HepG2 (cell line): Measurements from ENCODE around the gene MOBP. TPM values are rescaled to one million over a fixed set of nuclear protein-coding genes. Genes with fewer than 3 reads are reported as not detected.

Source experiments
- ATAC-seq: fragments of 200-7000 bp; cut with Tn5 transposase; 3 replicates; pipeline ENCODE4 v1.9.1; 2020; ENCODE audit warnings: mild to moderate bottlenecking, moderate library complexity
- BruUV-seq: library from RNA; stranded (reverse); fragments of 400-500 nt; replicated peaks from 2 replicates; lab custom pipeline; 2021; lab: Mats Ljungman, UMichigan
- CTCF ChIA-PET: fragments of 300-600 bp; formaldehyde crosslinking; extraction: SDS; loops from one replicate; lab custom pipeline; 2021; ENCODE audit warnings: low total read pairs, inconsistent platforms, low intra/inter-chr PET ratio; lab: Yijun Ruan, JAX
- POLR2A ChIA-PET: fragments of 350-600 bp; sonication (Branson Sonifier 250); formaldehyde crosslinking; loops from one replicate; lab custom pipeline; 2020; ENCODE audit warnings: antibody characterized with exemption, inconsistent platforms; lab: Yijun Ruan, JAX
- DNase-seq: peaks from one replicate; pipeline ENCODE4 v3.0.0-alpha.2; 2015; ENCODE audit warnings: low spot score
- FAIRE-seq: peaks from 3 replicates; lab custom pipeline; 2011; peaks lifted over from hg19 to GRCh38; lab: Jason Lieb, UNC
- H2AFZ ChIP-seq: one replicate; pipeline ENCODE4 v1.6.1; 2011; ENCODE audit warnings: low read length, inconsistent platforms
- H3K27ac ChIP-seq: fragments of 300-600 bp; 3 replicates; pipeline ENCODE4 v1.8.0; 2011; ENCODE audit warnings: mixed run types, mild to moderate bottlenecking, mixed read lengths, low read length, inconsistent platforms; ENCODE audit not compliant: insufficient read depth; ENCODE audit errors: extremely low read length
- H3K27me3 ChIP-seq, 2 experiments: fragments of 200-600 bp in 1 of 2; 2 replicates in 1 of 2; 3 replicates in 1 of 2; pipeline versions ENCODE4 v1.6.0 to v1.8.0; 2011; ENCODE audit warnings: low read length in 2 of 2, mild to moderate bottlenecking in 2 of 2, moderate library complexity in 2 of 2, inconsistent platforms in 1 of 2; ENCODE audit not compliant: insufficient read depth in 2 of 2, control insufficient read depth in 1 of 2
- H3K36me3 ChIP-seq, 2 experiments: fragments of 200-600 bp in 1 of 2; replicated peaks in 1 of 2; 2 replicates in 1 of 2; 3 replicates in 1 of 2; pipeline versions ENCODE4 v1.5.1 to v1.8.0; 2011; ENCODE audit warnings: low read length in 2 of 2, inconsistent platforms in 1 of 2; ENCODE audit not compliant: insufficient read depth in 2 of 2, control insufficient read depth in 1 of 2
- H3K4me1 ChIP-seq: 2 replicates; pipeline ENCODE4 v1.5.1; 2012; ENCODE audit warnings: low read length, inconsistent platforms; ENCODE audit not compliant: insufficient read depth
- H3K4me2 ChIP-seq: 2 replicates; pipeline ENCODE4 v1.6.0; 2011; ENCODE audit warnings: low read depth, low read length, inconsistent platforms
- H3K4me3 ChIP-seq, 3 experiments: fragments of 200-600 bp in 1 of 3; sonication (generic), shearing (Covaris generic) in 1 of 3; replicated peaks in 1 of 3; 2 replicates each; pipeline ENCODE4 v1.5.1; 2011 to 2016; ENCODE audit warnings: low read length in 3 of 3, inconsistent platforms in 2 of 3, low read depth in 2 of 3, mild to moderate bottlenecking in 2 of 3, control low read depth in 1 of 3, mixed read lengths in 1 of 3; ENCODE audit not compliant: insufficient read depth in 1 of 3
- H3K79me2 ChIP-seq: one replicate; pipeline ENCODE4 v1.6.1; 2011; ENCODE audit warnings: low read length, inconsistent platforms; ENCODE audit not compliant: insufficient read depth
- H3K9ac ChIP-seq: 2 replicates; pipeline ENCODE4 v1.6.0; 2011; ENCODE audit warnings: mild to moderate bottlenecking, low read depth, low read length, inconsistent platforms; ENCODE audit not compliant: insufficient read depth
- H3K9me3 ChIP-seq: 2 replicates; pipeline ENCODE4 v1.5.1; 2012; ENCODE audit warnings: mild to moderate bottlenecking, low read length
- H4K20me1 ChIP-seq: 2 replicates; pipeline ENCODE4 v1.6.0; 2011; ENCODE audit warnings: inconsistent platforms, mild to moderate bottlenecking, low read length, moderate library complexity; ENCODE audit not compliant: insufficient read depth
- FLYWCH1 ChIP-seq: sonication (generic); formaldehyde crosslinking; IDR thresholded peaks from 2 replicates; pipeline ENCODE4 v1.8.1; 2023; ENCODE audit warnings: mild to moderate bottlenecking, missing genetic modification reagents
- GABPA ChIP-seq, 2 experiments: IDR thresholded peaks; 2 replicates each; pipeline ENCODE4 v1.6.1; 2011 to 2016; ENCODE audit warnings: low read depth in 2 of 2, low read length in 1 of 2, missing biosample characterization in 1 of 2, missing genetic modification characterization in 1 of 2
- HMG20A ChIP-seq: IDR thresholded peaks from 2 replicates; pipeline ENCODE4 v1.6.1; 2016; ENCODE audit warnings: borderline replicate concordance
- NFKB2 ChIP-seq: sonication (generic); formaldehyde crosslinking; IDR thresholded peaks from 2 replicates; pipeline ENCODE4 v1.4.0; 2020; ENCODE audit warnings: missing genetic modification reagents, borderline replicate concordance
- POLR2G ChIP-seq: fragments of 200-400 bp; formaldehyde crosslinking; IDR thresholded peaks from 2 replicates; pipeline ENCODE4 v1.6.1; 2018; ENCODE audit warnings: mild to moderate bottlenecking, low read depth, low read length, moderate library complexity
- RFX3 ChIP-seq: IDR thresholded peaks from 2 replicates; pipeline ENCODE4 v1.6.1; 2016; ENCODE audit warnings: missing biosample characterization, missing genetic modification reagents
- SALL2 ChIP-seq: sonication (generic); formaldehyde crosslinking; IDR thresholded peaks from 2 replicates; pipeline ENCODE4 v1.8.1; 2023; ENCODE audit warnings: mild to moderate bottlenecking, missing genetic modification reagents, inconsistent platforms
- STAT6 ChIP-seq: sonication (generic); formaldehyde crosslinking; IDR thresholded peaks from 2 replicates; pipeline ENCODE4 v1.4.0; 2020; ENCODE audit warnings: missing genetic modification reagents, mild to moderate bottlenecking, borderline replicate concordance
- ZMYM2 ChIP-seq: sonication (generic); formaldehyde crosslinking; IDR thresholded peaks from 2 replicates; pipeline ENCODE4 v1.8.0; 2022; ENCODE audit warnings: mild to moderate bottlenecking, missing genetic modification reagents
- WGBS: methylation state at CpG from one replicate; pipeline ENCODE4 v1.1.6; 2017; ENCODE audit warnings: low lambda C conversion rate; 5-methylcytosine and 5-hydroxymethylcytosine counted together
- in situ Hi-C: cut with HindIII; loops from 2 replicates; pipeline ENCODE4 v1.10.0; 2017; ENCODE audit warnings: low pct_unique_long_range_greater_than_20kb; ENCODE audit not compliant: extremely low pct_ligation_motif_present
- intact Hi-C: fragments of 100-400 bp; cut with micrococcal nuclease; formaldehyde crosslinking; loops from one replicate; pipeline ENCODE4 v1.10.0; 2022; ENCODE audit not compliant: unreplicated experiment
- polyA plus RNA-seq, 8 experiments: library from polyadenylated mRNA; depleted of rRNA in 3 of 8; stranded (reverse) in 7 of 8; unstranded in 1 of 8; fragments of >200 nt; fragmentation: Illumina TruSeq in 4 of 8; extraction: Trizol in 4 of 8; gene quantifications; 2 replicates each; pipeline versions ENCODE4 v1.2.1 to v1.2.3, GENCODE V29; 2011 to 2016; ENCODE audit warnings: low read depth in 4 of 8, missing spikeins in 1 of 8, mixed read lengths in 1 of 8; ENCODE audit not compliant: insufficient read depth in 1 of 8
- total RNA-seq, 5 experiments: library from RNA; depleted of rRNA; stranded (reverse); fragments of >200 nt; fragmentation: Illumina TruSeq; extraction: Trizol; gene quantifications; 2 replicates each; pipeline ENCODE4 v1.2.3, GENCODE V29; 2016; ENCODE audit warnings: low read depth in 1 of 5

MOBP gene
- total and polyA plus RNA-seq, 2 of the 13 experiments (the other 11 are each of a cell fraction or from before 2014, with no cell fraction given), result not detected

- no peak overlapping the region for H2AFZ ChIP-seq
- no peak overlapping the region for H3K9ac ChIP-seq
- H3K9me3 ChIP-seq, result no peaks in the 10 kb centered on the region
- H3K36me3 ChIP-seq, result no peaks in the 10 kb centered on the region
- BruUV-seq, result no TSS peak
- no peak overlapping the region for H3K27ac ChIP-seq
- ChIA-PET POLR2A (interaction anchor here (0.7 kb wide), 1 partner anchor 9 kb away, joined by 3 read pairs; no protein-coding TSS in a partner anchor), CTCF (no interaction called here)
- ATAC-seq (no peak), DNase-seq (no peak), FAIRE-seq (no peak)
- H3K4me3 ChIP-seq, result no peak overlapping the region
- 0% methylated on average over 1 of the region's 1 CpG for WGBS
- intact Hi-C loops (no loop called here), in situ Hi-C loops (no loop called here)
- no peaks in the 10 kb centered on the region for H3K79me2 ChIP-seq
- TF ChIP-seq POLR2G (no peak), FLYWCH1 (CRISPR knock-in tag) (no peak), NFKB2 (CRISPR knock-in tag) (no peak), ZMYM2 (no peak), RFX3 (CRISPR knock-in tag) (no peak), HMG20A (CRISPR knock-in tag) (no peak), SALL2 (CRISPR knock-in tag) (no peak), GABPA (IDR thresholded peaks at IDR 0.05; ENCODE audit: low read depth, low read length) (no peak), GABPA (CRISPR knock-in tag; IDR thresholded peaks at IDR 0.05; ENCODE audit: low read depth) (no peak), STAT6 (CRISPR knock-in tag) (no peak)
- H3K4me1 ChIP-seq, result no peaks in the 10 kb centered on the region
- H3K27me3 ChIP-seq, result peaks cover 1 to 12% of the 10 kb centered on the region in 2 experiments; a peak in 2 of 5 replicates
- H4K20me1 ChIP-seq, result no peaks in the 10 kb centered on the region
- H3K4me2 ChIP-seq, result no peak overlapping the region
Measured at GRCh38 chr3:39478226-39478625, 10.7 kb downstream of the MOBP start.
